Stimulated activated CD4-positive, alpha-beta T cell treated with anti-CD3 and anti-CD28 coated beads, TNF-alpha, amount 100 ng/mL, for 24 hours (primary cell): ENCODE data around the gene AVP.
"Not testable (repeated sequence)": the region's sequence is repeated elsewhere in the genome, so short reads cannot be mapped to it uniquely, and the experiment has no call there.

Source experiments
- DNase-seq, 3 experiments: peaks; one replicate each; pipeline ENCODE4 v3.0.0-alpha.2; 2020; ENCODE audit warnings: low read depth in 3 of 3

AVP gene

GRCh38 chr20:3084283-3084985 lies at the start of gene AVP:
TSS of gene AVP (minus strand) at chr20:3084724. CDS start at chr20:3084674, 50 bp downstream.
- no peak for DNase-seq

GRCh38 chr20:3134151-3134550 lies 49.6 kb upstream of the AVP start:
- DNase-seq: no peak

GRCh38 chr20:3133155-3133554 lies 48.6 kb upstream of the AVP start:
- no peak for DNase-seq

- no peak for DNase-seq
Observed at GRCh38 chr20:3130051-3130600, 45.6 kb upstream of the AVP start.

- no peak for DNase-seq
Observed at GRCh38 chr20:3129094-3129493, 44.6 kb upstream of the AVP start.

GRCh38 chr20:3128275-3128984 lies 43.9 kb upstream of the AVP start:
- no peak for DNase-seq

- DNase-seq: no peak
Observed at GRCh38 chr20:3126527-3126859, 42.0 kb upstream of the AVP start.

GRCh38 chr20:3125776-3126526 lies 41.4 kb upstream of the AVP start:
- not testable (repeated sequence) for DNase-seq

GRCh38 chr20:3124773-3125560 lies 40.4 kb upstream of the AVP start:
- not testable (repeated sequence) for DNase-seq

GRCh38 chr20:3124163-3124562 lies 39.6 kb upstream of the AVP start:
- DNase-seq: not testable (repeated sequence)

- no peak for DNase-seq
Observed at GRCh38 chr20:3123542-3123941, 39.0 kb upstream of the AVP start.

GRCh38 chr20:3121955-3122610 lies 37.6 kb upstream of the AVP start:
- DNase-seq: no peak

- no peak for DNase-seq
Observed at GRCh38 chr20:3121271-3121911, 36.9 kb upstream of the AVP start.

- no peak for DNase-seq
Observed at GRCh38 chr20:3119044-3119443, 34.5 kb upstream of the AVP start.

- peak in 2 of 3 experiments; percentile 16 to 47 for DNase-seq
Observed at GRCh38 chr20:3117839-3118379, 33.4 kb upstream of the AVP start.

- DNase-seq: no peak
Observed at GRCh38 chr20:3116341-3116740, 31.8 kb upstream of the AVP start.

GRCh38 chr20:3115190-3116107 lies 30.9 kb upstream of the AVP start:
- DNase-seq: no peak

GRCh38 chr20:3111995-3112394 lies 27.5 kb upstream of the AVP start:
- no peak for DNase-seq

GRCh38 chr20:3111507-3111906 lies 27.0 kb upstream of the AVP start:
- DNase-seq: no peak
